MG63 (cell line): ENCODE results near the gene CDC14B. TPM values are rescaled to one million over a fixed set of nuclear protein-coding genes. Genes with fewer than 3 reads are reported as not detected.

Source experiments
- DNase-seq: peaks from one replicate; pipeline ENCODE4 v3.0.0-alpha.2; 2020
- H3K27me3 ChIP-seq: fragments of 250-450 bp; sonication (Bioruptor Pico); 2 replicates; pipeline ENCODE4 v1.5.1; 2020; ENCODE audit warnings: mild to moderate bottlenecking, moderate library complexity
- H3K36me3 ChIP-seq: fragments of 250-450 bp; sonication (Bioruptor Pico); 2 replicates; pipeline ENCODE4 v1.5.1; 2020; ENCODE audit warnings: mild to moderate bottlenecking, moderate library complexity
- H3K4me3 ChIP-seq: fragments of 250-450 bp; sonication (Bioruptor Pico); 2 replicates; pipeline ENCODE4 v1.5.1; 2020; ENCODE audit warnings: mild to moderate bottlenecking, moderate library complexity
- H3K9me3 ChIP-seq: fragments of 250-450 bp; sonication (Bioruptor Pico); 2 replicates; pipeline ENCODE4 v1.5.1; 2020; ENCODE audit warnings: mild to moderate bottlenecking, moderate library complexity
- total RNA-seq: library from RNA; depleted of rRNA; stranded (reverse); fragments of >200 nt; shearing (Covaris generic); gene quantifications from 2 replicates; pipeline ENCODE4 v1.2.3, GENCODE V29; 2014; ENCODE audit warnings: low replicate concordance

CDC14B gene
- total RNA-seq, 1 experiment from 2014 or later = 4.0 TPM

- Histone ChIP-seq H3K4me3 (no peak overlapping the region), H3K9me3 (no peaks in the 10 kb centered on the region), H3K27me3 (no peaks in the 10 kb centered on the region), H3K36me3 (no peaks in the 10 kb centered on the region)
- no peak for DNase-seq
These were observed 116.9 kb downstream of the CDC14B start for GRCh38 chr9:96502539-96503373.

GRCh38 chr9:96501633-96502538 lies 117.8 kb downstream of the CDC14B start:
- no peaks in the 10 kb centered on the region for H3K9me3 ChIP-seq
- H3K36me3 ChIP-seq = no peaks in the 10 kb centered on the region
- no peaks in the 10 kb centered on the region for H3K27me3 ChIP-seq
- DNase-seq = no peak
- H3K4me3 ChIP-seq = no peak overlapping the region

- Histone ChIP-seq H3K36me3 (no peaks in the 10 kb centered on the region), H3K4me3 (no peak overlapping the region), H3K27me3 (no peaks in the 10 kb centered on the region), H3K9me3 (no peaks in the 10 kb centered on the region)
- no peak for DNase-seq
These were observed 118.7 kb downstream of the CDC14B start for GRCh38 chr9:96500696-96501632.

GRCh38 chr9:96499257-96499656 lies 120.4 kb downstream of the CDC14B start:
- H3K36me3 ChIP-seq = no peaks in the 10 kb centered on the region
- H3K27me3 ChIP-seq = no peaks in the 10 kb centered on the region

GRCh38 chr9:96498796-96499195 lies 120.8 kb downstream of the CDC14B start:
- no peaks in the 10 kb centered on the region for H3K9me3 ChIP-seq
- H3K36me3 ChIP-seq = no peaks in the 10 kb centered on the region
- no peaks in the 10 kb centered on the region for H3K27me3 ChIP-seq
- no peak for DNase-seq
- no peak overlapping the region for H3K4me3 ChIP-seq

More at GRCh38 chr9:96499257-96499656, 120.4 kb downstream of the CDC14B start:
- Histone ChIP-seq H3K9me3 (no peaks in the 10 kb centered on the region), H3K4me3 (no peak overlapping the region)
- no peak for DNase-seq

GRCh38 chr9:96497117-96497399 lies 122.6 kb downstream of the CDC14B start:
- Histone ChIP-seq H3K4me3 (no peak overlapping the region), H3K36me3 (no peaks in the 10 kb centered on the region), H3K27me3 (no peaks in the 10 kb centered on the region), H3K9me3 (no peaks in the 10 kb centered on the region)
- DNase-seq = no peak

- H3K9me3 ChIP-seq = no peaks in the 10 kb centered on the region
- H3K27me3 ChIP-seq = no peaks in the 10 kb centered on the region
- DNase-seq = no peak
- no peaks in the 10 kb centered on the region for H3K36me3 ChIP-seq
- H3K4me3 ChIP-seq = no peak overlapping the region
These were observed 123.1 kb downstream of the CDC14B start for GRCh38 chr9:96496368-96497116.

GRCh38 chr9:96495341-96495740 lies 124.3 kb downstream of the CDC14B start:
- H3K4me3 ChIP-seq = no peak overlapping the region
- peak; percentile 65 for DNase-seq
- H3K9me3 ChIP-seq = no peaks in the 10 kb centered on the region
- no peaks in the 10 kb centered on the region for H3K36me3 ChIP-seq
- no peaks in the 10 kb centered on the region for H3K27me3 ChIP-seq

- Histone ChIP-seq H3K27me3 (no peaks in the 10 kb centered on the region), H3K36me3 (no peaks in the 10 kb centered on the region; the same call in 1 of the 2 replicates), H3K4me3 (no peak overlapping the region), H3K9me3 (no peaks in the 10 kb centered on the region)
- DNase-seq = no peak
These were observed 125.3 kb downstream of the CDC14B start for GRCh38 chr9:96494215-96494800.

- no peak for DNase-seq
- H3K36me3 ChIP-seq = no peaks in the 10 kb centered on the region; the same call in none of the 2 replicates
- no peaks in the 10 kb centered on the region for H3K9me3 ChIP-seq
- H3K27me3 ChIP-seq = no peaks in the 10 kb centered on the region
- H3K4me3 ChIP-seq = no peak overlapping the region
These were observed 125.9 kb downstream of the CDC14B start for GRCh38 chr9:96493757-96494156.

- no peak for DNase-seq
- Histone ChIP-seq H3K36me3 (peaks cover 5% of the 10 kb centered on the region), H3K27me3 (no peaks in the 10 kb centered on the region), H3K9me3 (no peaks in the 10 kb centered on the region), H3K4me3 (no peak overlapping the region)
These were observed 126.6 kb downstream of the CDC14B start for GRCh38 chr9:96492993-96493531.

- no peak for DNase-seq
- no peaks in the 10 kb centered on the region for H3K27me3 ChIP-seq
These were observed 127.6 kb downstream of the CDC14B start for GRCh38 chr9:96491880-96492525.

GRCh38 chr9:96491079-96491879 lies 128.4 kb downstream of the CDC14B start:
- no peak overlapping the region for H3K4me3 ChIP-seq
- H3K27me3 ChIP-seq = no peaks in the 10 kb centered on the region
- peaks cover 19% of the 10 kb centered on the region for H3K36me3 ChIP-seq
- DNase-seq = no peak
- no peaks in the 10 kb centered on the region for H3K9me3 ChIP-seq

More at GRCh38 chr9:96491880-96492525, 127.6 kb downstream of the CDC14B start:
- peaks cover 13% of the 10 kb centered on the region for H3K36me3 ChIP-seq
- H3K4me3 ChIP-seq = no peak overlapping the region
- no peaks in the 10 kb centered on the region for H3K9me3 ChIP-seq

- Histone ChIP-seq H3K27me3 (no peaks in the 10 kb centered on the region), H3K9me3 (no peaks in the 10 kb centered on the region), H3K36me3 (peaks cover 22% of the 10 kb centered on the region), H3K4me3 (no peak overlapping the region)
- DNase-seq = no peak
These were observed 129.0 kb downstream of the CDC14B start for GRCh38 chr9:96490534-96491078.
